ENCODE results near the gene NPY. TPM values are rescaled to one million over a fixed set of nuclear protein-coding genes. Genes with fewer than 3 reads are reported as not detected.

The NPY gene
- total and polyA plus RNA-seq, 2 donors (not counting 1 experiment from before 2014, with no cell fraction given) = not detected

GRCh38 chr7:24312588-24312987, 28.6 kb downstream of the NPY start:
- Histone ChIP-seq H4K20me1 (ENCODE audit: control insufficient read depth, extremely low read depth, insufficient read depth, low read length) (no peaks in the 10 kb centered on the region), H3K27me3 (ENCODE audit: control insufficient read depth, insufficient read depth, low read length) (no peaks in the 10 kb centered on the region), H3K9me3 (ENCODE audit: control insufficient read depth, insufficient read depth, low read depth, low read length) (no peaks in the 10 kb centered on the region), H3K9ac (ENCODE audit: insufficient read depth, low read length) (no peak overlapping the region), H3K36me3 (ENCODE audit: control insufficient read depth, insufficient read depth, low read length) (no peaks in the 10 kb centered on the region), H3K27ac (ENCODE audit: insufficient read depth, low read length) (no peak overlapping the region), H3K4me3 (replicated peaks in 1 of 4; ENCODE audit: control extremely low read depth in 1 of 4, insufficient read depth in 1 of 4, low read depth in 3 of 4, low read length in 4 of 4) (no peak overlapping the region), H3K79me2 (ENCODE audit: control insufficient read depth, insufficient read depth, low read length) (no peaks in the 10 kb centered on the region), H3K4me1 (ENCODE audit: control insufficient read depth, extremely low read depth, insufficient read depth, low read length) (no peaks in the 10 kb centered on the region), H2AFZ (ENCODE audit: low read length) (no peak overlapping the region), H3K4me2 (ENCODE audit: extremely low read depth, insufficient read depth, low read length) (no peak overlapping the region)
- no peak for TF ChIP-seq EZH2 (IDR thresholded peaks at IDR 0.05; ENCODE audit: low read length, missing control alignments)
- no peak for TF ChIP-seq CTCF (conservative IDR thresholded peaks at IDR 0.05 in 1 of 2, IDR thresholded peaks at IDR 0.05 in 1 of 2; ENCODE audit: low read depth in 1 of 2, low read length in 2 of 2)
- no peak for DNase-seq (ENCODE audit: low read depth in 2 of 2)

GRCh38 chr7:24313777-24314176, 29.8 kb downstream of the NPY start:
- H3K9ac ChIP-seq (ENCODE audit: insufficient read depth, low read length) = no peak overlapping the region
- no peaks in the 10 kb centered on the region for H3K36me3 ChIP-seq (ENCODE audit: control insufficient read depth, insufficient read depth, low read length)
- no peak overlapping the region for H3K27ac ChIP-seq (ENCODE audit: insufficient read depth, low read length)
- no peak overlapping the region for H3K4me3 ChIP-seq (replicated peaks in 1 of 4; ENCODE audit: control extremely low read depth in 1 of 4, insufficient read depth in 1 of 4, low read depth in 3 of 4, low read length in 4 of 4)
- DNase-seq (ENCODE audit: low read depth in 2 of 2) = no peak
- no peaks in the 10 kb centered on the region for H3K4me1 ChIP-seq (ENCODE audit: control insufficient read depth, extremely low read depth, insufficient read depth, low read length)
- H3K27me3 ChIP-seq (ENCODE audit: control insufficient read depth, insufficient read depth, low read length) = no peaks in the 10 kb centered on the region
- no peak overlapping the region for H3K4me2 ChIP-seq (ENCODE audit: extremely low read depth, insufficient read depth, low read length)
- no peaks in the 10 kb centered on the region for H3K9me3 ChIP-seq (ENCODE audit: control insufficient read depth, insufficient read depth, low read depth, low read length)
- no peak overlapping the region for H2AFZ ChIP-seq (ENCODE audit: low read length)
- H4K20me1 ChIP-seq (ENCODE audit: control insufficient read depth, extremely low read depth, insufficient read depth, low read length) = no peaks in the 10 kb centered on the region
- no peak for TF ChIP-seq EZH2 (IDR thresholded peaks at IDR 0.05; ENCODE audit: low read length, missing control alignments)
- TF ChIP-seq CTCF (conservative IDR thresholded peaks at IDR 0.05 in 1 of 2, IDR thresholded peaks at IDR 0.05 in 1 of 2; ENCODE audit: low read depth in 1 of 2, low read length in 2 of 2) = no peak
- H3K79me2 ChIP-seq (ENCODE audit: control insufficient read depth, insufficient read depth, low read length) = no peaks in the 10 kb centered on the region

- no peak overlapping the region for H3K9ac ChIP-seq (ENCODE audit: insufficient read depth, low read length)
- H3K4me1 ChIP-seq (ENCODE audit: control insufficient read depth, extremely low read depth, insufficient read depth, low read length) = no peaks in the 10 kb centered on the region
- no peak overlapping the region for H3K4me2 ChIP-seq (ENCODE audit: extremely low read depth, insufficient read depth, low read length)
- no peak overlapping the region for H2AFZ ChIP-seq (ENCODE audit: low read length)
- no peak overlapping the region for H3K27ac ChIP-seq (ENCODE audit: insufficient read depth, low read length)
- no peak overlapping the region for H3K4me3 ChIP-seq (replicated peaks in 1 of 4; ENCODE audit: control extremely low read depth in 1 of 4, insufficient read depth in 1 of 4, low read depth in 3 of 4, low read length in 4 of 4)
- no peak for TF ChIP-seq EZH2 (IDR thresholded peaks at IDR 0.05; ENCODE audit: low read length, missing control alignments)
- TF ChIP-seq CTCF (conservative IDR thresholded peaks at IDR 0.05 in 1 of 2, IDR thresholded peaks at IDR 0.05 in 1 of 2; ENCODE audit: low read depth in 1 of 2, low read length in 2 of 2) = no peak
- no peaks in the 10 kb centered on the region for H4K20me1 ChIP-seq (ENCODE audit: control insufficient read depth, extremely low read depth, insufficient read depth, low read length)
- H3K36me3 ChIP-seq (ENCODE audit: control insufficient read depth, insufficient read depth, low read length) = no peaks in the 10 kb centered on the region
- H3K79me2 ChIP-seq (ENCODE audit: control insufficient read depth, insufficient read depth, low read length) = no peaks in the 10 kb centered on the region
- DNase-seq (ENCODE audit: low read depth in 2 of 2) = no peak
- H3K9me3 ChIP-seq (ENCODE audit: control insufficient read depth, insufficient read depth, low read depth, low read length) = no peaks in the 10 kb centered on the region
- H3K27me3 ChIP-seq (ENCODE audit: control insufficient read depth, insufficient read depth, low read length) = no peaks in the 10 kb centered on the region
Observed at GRCh38 chr7:24316340-24316739, 32.4 kb downstream of the NPY start.

Data from fibroblast of lung (primary cell).